ENCODE measurements around the gene POLR1A. TPM values are rescaled to one million over a fixed set of nuclear protein-coding genes. Genes with fewer than 3 reads are reported as not detected.

POLR1A gene
- total RNA-seq, 2 donors from 2014 or later = 19.0 to 38.2 TPM

GRCh38 chr2:85986121-85986520 is 119.6 kb downstream of the POLR1A start:
- no peak for TF ChIP-seq CTCF (IDR thresholded peaks at IDR 0.05)
- H3K27me3 ChIP-seq (replicated peaks; ENCODE audit: insufficient read depth) = no peaks in the 10 kb centered on the region
- no peak overlapping the region for H3K27ac ChIP-seq
- DNase-seq (ENCODE audit: low spot score) (no peak), ATAC-seq (ENCODE audit: insufficient number of reproducible peaks, low FRiP score, low read depth) (no peak)
- no peaks in the 10 kb centered on the region for H3K36me3 ChIP-seq
- no peaks in the 10 kb centered on the region for H3K9me3 ChIP-seq
- no peaks in the 10 kb centered on the region for H3K4me1 ChIP-seq (ENCODE audit: control insufficient read depth in 1 of 2, low read depth in 2 of 2)
- no peak overlapping the region for H3K4me3 ChIP-seq

- ATAC-seq (ENCODE audit: insufficient number of reproducible peaks, low FRiP score, low read depth) = no peak
- Histone ChIP-seq H3K27ac (no peak overlapping the region), H3K27me3 (replicated peaks; ENCODE audit: insufficient read depth) (no peaks in the 10 kb centered on the region), H3K9me3 (no peaks in the 10 kb centered on the region), H3K4me1 (ENCODE audit: control insufficient read depth in 1 of 2, low read depth in 2 of 2) (no peaks in the 10 kb centered on the region), H3K36me3 (no peaks in the 10 kb centered on the region), H3K4me3 (no peak overlapping the region)
- TF ChIP-seq CTCF (IDR thresholded peaks at IDR 0.05) = no peak
- no peak for DNase-seq (ENCODE audit: low spot score)
Observed at GRCh38 chr2:85984788-85985187, 120.9 kb downstream of the POLR1A start.

- Histone ChIP-seq H3K27me3 (replicated peaks; ENCODE audit: insufficient read depth) (no peaks in the 10 kb centered on the region), H3K9me3 (no peaks in the 10 kb centered on the region), H3K36me3 (no peaks in the 10 kb centered on the region), H3K4me3 (no peak overlapping the region), H3K27ac (no peak overlapping the region), H3K4me1 (ENCODE audit: control insufficient read depth in 1 of 2, low read depth in 2 of 2) (peaks cover 7 to 8% of the 10 kb centered on the region in 2 donors)
- ATAC-seq (ENCODE audit: insufficient number of reproducible peaks, low FRiP score, low read depth) = no peak
- TF ChIP-seq CTCF (IDR thresholded peaks at IDR 0.05) = no peak
- DNase-seq (ENCODE audit: low spot score) = no peak
Observed at GRCh38 chr2:85983766-85984165, 121.9 kb downstream of the POLR1A start.

GRCh38 chr2:85981579-85982247 is 124.0 kb downstream of the POLR1A start:
- no peak for DNase-seq (ENCODE audit: low spot score)
- H3K9me3 ChIP-seq = no peaks in the 10 kb centered on the region
- ATAC-seq (ENCODE audit: insufficient number of reproducible peaks, low FRiP score, low read depth) = no peak

More at GRCh38 chr2:85981579-85982247, 124.0 kb downstream of the POLR1A start:
- H3K27me3 ChIP-seq (replicated peaks; ENCODE audit: insufficient read depth) = no peaks in the 10 kb centered on the region
- peaks cover 8 to 13% of the 10 kb centered on the region in 2 donors for H3K4me1 ChIP-seq (ENCODE audit: control insufficient read depth in 1 of 2, low read depth in 2 of 2)
- no peak overlapping the region for H3K4me3 ChIP-seq
- TF ChIP-seq CTCF (IDR thresholded peaks at IDR 0.05) = no peak
- H3K36me3 ChIP-seq = no peaks in the 10 kb centered on the region
- H3K27ac ChIP-seq = no peak overlapping the region
